Central memory CD8-positive, alpha-beta T cell (primary cell): ENCODE data around the gene JAKMIP2.

Experiments used
- ATAC-seq: fragments of 150-1000 bp; cut with Tn5 transposase; replicated peaks from 2 replicates; pipeline ENCODE4 v1.10.0; 2022; ENCODE audit warnings: mild to moderate bottlenecking, moderate FRiP score, moderate number of reproducible peaks; ENCODE audit not compliant: poor library complexity, severe bottlenecking; ENCODE audit errors: extremely low read depth
- DNase-seq, 2 donors: peaks; one replicate each; pipeline ENCODE4 v3.0.0; 2021; ENCODE audit warnings: low spot score in 2 of 2
- H3K27ac Mint-ChIP-seq: one replicate; pipeline ENCODE4 v1.8.0; 2022; ENCODE audit warnings: low read depth, mild to moderate bottlenecking, moderate library complexity, mixed read lengths
- H3K27me3 Mint-ChIP-seq: one replicate; pipeline ENCODE4 v1.8.0; 2022; ENCODE audit warnings: mixed read lengths
- H3K36me3 Mint-ChIP-seq: one replicate; pipeline ENCODE4 v1.8.0; 2022; ENCODE audit warnings: mild to moderate bottlenecking, moderate library complexity, mixed read lengths; ENCODE audit not compliant: insufficient read depth
- H3K4me1 Mint-ChIP-seq: one replicate; pipeline ENCODE4 v1.8.0; 2022; ENCODE audit warnings: mixed read lengths
- H3K4me3 Mint-ChIP-seq: one replicate; pipeline ENCODE4 v1.8.0; 2022; ENCODE audit warnings: mild to moderate bottlenecking, moderate library complexity, mixed read lengths
- H3K9me3 Mint-ChIP-seq: one replicate; pipeline ENCODE4 v1.8.0; 2022; ENCODE audit warnings: mixed read lengths

The JAKMIP2 gene

DNA sequence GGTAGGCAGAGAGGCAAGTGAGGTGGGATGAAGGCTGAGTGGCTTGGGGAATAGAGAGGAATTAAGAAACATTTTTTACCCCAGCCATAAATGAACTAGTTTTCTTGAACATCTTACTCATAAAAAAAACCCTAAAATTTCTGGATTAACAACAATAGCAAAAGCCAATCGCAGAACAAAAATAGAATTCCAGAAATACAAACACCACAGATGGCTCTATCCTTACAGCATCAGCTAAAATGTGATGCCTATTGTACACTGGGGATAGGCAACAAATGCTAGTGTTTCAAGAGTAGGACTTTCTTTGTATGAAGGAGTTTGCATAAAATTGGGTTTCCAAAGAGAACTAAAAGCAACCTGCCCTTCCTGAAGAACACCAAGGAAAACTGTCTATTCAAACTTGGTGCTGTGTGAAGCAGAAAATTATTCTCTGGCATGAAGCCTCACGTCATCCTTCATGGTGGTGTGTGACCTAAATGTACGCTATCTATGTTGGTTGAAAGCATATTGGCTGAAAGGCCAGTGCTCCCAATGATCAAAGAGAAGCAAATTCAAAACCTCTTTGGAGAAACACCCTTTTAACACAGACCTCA, 82.9 kb downstream of the JAKMIP2 start:
- Mint-ChIP-seq H3K4me1 (peaks cover 9% of the 10 kb centered on the region), H3K4me3 (no peak overlapping the region), H3K9me3 (peaks cover 8% of the 10 kb centered on the region), H3K27me3 (no peaks in the 10 kb centered on the region), H3K36me3 (peaks cover under 1% of the 10 kb centered on the region), H3K27ac (no peak overlapping the region)
- DNase-seq (no peak), ATAC-seq (no peak)

DNA sequence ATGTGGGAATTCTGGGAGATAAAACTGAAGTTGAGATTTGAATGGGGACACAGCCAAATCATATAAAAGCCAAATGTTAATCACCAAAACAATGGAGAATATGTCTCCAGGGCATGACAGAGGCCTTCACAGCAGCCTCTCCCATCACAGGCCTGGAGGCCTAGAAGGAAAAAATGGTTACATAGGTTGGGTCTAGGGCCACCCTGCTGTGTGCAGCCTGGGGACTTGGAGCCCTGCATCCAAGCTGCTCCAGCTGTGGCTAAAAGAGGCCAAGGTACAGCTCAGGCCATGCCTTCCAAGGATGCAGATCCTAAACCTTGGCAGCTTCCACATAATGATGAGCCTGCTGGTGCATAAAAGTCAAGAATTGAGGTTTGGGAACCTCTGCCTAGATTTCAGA, 85.1 kb downstream of the JAKMIP2 start:
- Mint-ChIP-seq H3K27ac (no peak overlapping the region), H3K4me3 (no peak overlapping the region), H3K9me3 (peaks cover 8% of the 10 kb centered on the region), H3K36me3 (peaks cover 1% of the 10 kb centered on the region), H3K4me1 (peaks cover 14% of the 10 kb centered on the region), H3K27me3 (no peaks in the 10 kb centered on the region)
- ATAC-seq (no peak), DNase-seq (no peak)

DNA sequence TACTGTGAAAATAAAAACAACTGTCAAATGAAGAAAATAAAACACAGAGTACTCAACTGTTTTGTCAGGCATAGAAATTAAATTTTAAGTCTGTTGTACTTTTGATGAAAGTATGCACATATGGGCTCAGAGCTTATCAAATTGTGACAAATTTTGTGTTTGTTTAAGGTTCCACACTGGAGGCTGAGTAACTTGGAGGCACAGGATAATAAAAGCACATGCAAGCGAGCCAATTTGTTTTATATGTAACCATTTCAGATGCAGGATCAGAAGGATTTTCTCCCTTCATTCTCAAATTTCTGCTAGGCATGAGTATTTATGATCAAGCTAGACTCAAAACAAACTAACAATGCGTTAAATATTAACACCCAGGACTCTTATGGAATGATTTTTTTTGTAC, 87.8 kb downstream of the JAKMIP2 start:
- Mint-ChIP-seq H3K4me3 (no peak overlapping the region), H3K9me3 (peaks cover 8% of the 10 kb centered on the region), H3K27me3 (no peaks in the 10 kb centered on the region), H3K4me1 (peaks cover 14% of the 10 kb centered on the region), H3K36me3 (peaks cover 1% of the 10 kb centered on the region), H3K27ac (no peak overlapping the region)
- DNase-seq: no peak
- ATAC-seq: no peak

DNA sequence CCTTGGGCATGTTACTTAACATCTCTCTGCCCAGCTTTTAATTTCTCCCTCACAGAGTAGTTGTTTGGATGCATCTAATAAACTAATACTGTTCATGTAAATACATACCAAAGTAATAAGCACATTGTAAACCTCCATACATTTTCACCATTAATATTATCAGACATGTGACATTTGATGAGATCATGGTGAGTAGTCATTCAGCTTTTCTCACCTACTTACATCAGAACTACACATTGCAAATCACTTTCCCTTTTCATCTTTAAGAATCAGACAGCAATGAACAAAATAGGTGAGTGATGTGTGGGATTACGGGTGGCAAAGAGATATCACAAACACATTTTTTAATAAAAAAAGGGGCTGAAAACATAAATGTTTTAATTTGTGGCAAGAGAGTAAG, 89.3 kb downstream of the JAKMIP2 start:
- no peaks in the 10 kb centered on the region for H3K27me3 Mint-ChIP-seq
- no peak overlapping the region for H3K27ac Mint-ChIP-seq
- no peak overlapping the region for H3K4me3 Mint-ChIP-seq
- DNase-seq (no peak), ATAC-seq (no peak)
- peaks cover 1% of the 10 kb centered on the region for H3K36me3 Mint-ChIP-seq
- peaks cover 14% of the 10 kb centered on the region for H3K4me1 Mint-ChIP-seq
- H3K9me3 Mint-ChIP-seq: peaks cover 8% of the 10 kb centered on the region

DNA sequence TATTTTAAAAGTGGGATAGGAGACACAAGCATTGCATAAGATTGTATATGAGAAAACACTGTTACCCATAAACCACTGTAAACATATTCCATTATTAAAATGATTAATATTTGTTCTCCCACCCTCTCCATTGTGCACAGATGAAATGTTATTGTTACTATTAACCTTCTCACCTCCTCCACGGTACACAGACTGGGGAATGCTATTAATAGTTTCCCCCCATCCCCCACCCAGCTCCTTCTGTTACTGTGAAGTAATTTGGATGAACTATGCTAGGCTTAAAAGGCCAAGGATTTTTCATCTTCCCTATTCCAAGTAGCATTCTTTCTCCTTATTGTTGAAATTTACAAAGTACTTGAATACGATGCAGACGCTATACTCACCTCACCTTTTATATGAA, 91.4 kb downstream of the JAKMIP2 start:
- no peaks in the 10 kb centered on the region for H3K27me3 Mint-ChIP-seq
- ATAC-seq (no peak), DNase-seq (no peak)
- no peaks in the 10 kb centered on the region for H3K9me3 Mint-ChIP-seq
- H3K4me3 Mint-ChIP-seq: no peak overlapping the region
- H3K36me3 Mint-ChIP-seq: peaks cover 1% of the 10 kb centered on the region
- H3K27ac Mint-ChIP-seq: no peak overlapping the region
- peaks cover 6% of the 10 kb centered on the region for H3K4me1 Mint-ChIP-seq

DNA sequence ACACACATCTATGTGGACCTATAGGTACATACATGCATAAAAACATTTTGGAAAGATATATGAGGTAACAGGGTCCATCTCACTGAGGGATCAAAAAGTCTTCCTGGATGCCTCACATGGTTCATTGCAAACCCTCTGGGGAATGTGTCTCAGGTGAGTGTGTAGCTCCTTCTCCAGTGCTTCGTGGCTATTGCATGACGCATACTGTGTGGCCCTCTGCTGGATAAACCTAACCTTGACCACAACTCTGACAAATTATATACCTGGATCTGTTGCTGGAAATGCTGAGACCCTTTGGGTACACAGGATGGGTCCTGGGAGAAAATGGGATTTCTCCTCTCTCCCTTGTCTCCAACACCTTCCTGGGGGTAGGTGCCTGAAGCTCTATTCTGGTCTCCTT, 91.9 kb downstream of the JAKMIP2 start:
- H3K4me1 Mint-ChIP-seq: peaks cover 6% of the 10 kb centered on the region
- DNase-seq (no peak), ATAC-seq (no peak)
- H3K27me3 Mint-ChIP-seq: no peaks in the 10 kb centered on the region
- H3K27ac Mint-ChIP-seq: no peak overlapping the region
- no peaks in the 10 kb centered on the region for H3K9me3 Mint-ChIP-seq
- no peak overlapping the region for H3K4me3 Mint-ChIP-seq
- peaks cover 1% of the 10 kb centered on the region for H3K36me3 Mint-ChIP-seq

DNA sequence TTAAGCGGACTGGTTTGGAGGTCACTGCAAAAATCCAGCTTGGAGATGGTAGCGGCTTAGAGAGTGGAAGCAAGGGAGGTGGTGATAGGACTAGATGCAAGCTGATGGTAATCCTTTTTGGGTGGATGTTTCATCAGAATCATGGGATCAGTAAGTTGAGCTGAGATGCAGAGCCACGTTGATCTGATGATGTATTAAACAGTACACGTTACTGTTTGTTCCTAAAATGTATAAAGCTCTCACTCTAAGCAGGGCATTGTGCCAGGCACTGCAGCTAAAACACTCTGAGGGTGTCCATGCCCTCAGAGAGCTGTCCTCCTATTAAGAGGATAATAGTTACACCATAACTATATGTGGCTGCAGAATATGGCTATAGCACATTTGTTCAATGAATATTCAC, 93.1 kb downstream of the JAKMIP2 start:
- no peak for ATAC-seq
- Mint-ChIP-seq H3K27me3 (no peaks in the 10 kb centered on the region), H3K4me3 (no peak overlapping the region), H3K36me3 (no peaks in the 10 kb centered on the region), H3K9me3 (no peaks in the 10 kb centered on the region), H3K27ac (no peak overlapping the region), H3K4me1 (peaks cover 3% of the 10 kb centered on the region)
- DNase-seq: no peak

DNA sequence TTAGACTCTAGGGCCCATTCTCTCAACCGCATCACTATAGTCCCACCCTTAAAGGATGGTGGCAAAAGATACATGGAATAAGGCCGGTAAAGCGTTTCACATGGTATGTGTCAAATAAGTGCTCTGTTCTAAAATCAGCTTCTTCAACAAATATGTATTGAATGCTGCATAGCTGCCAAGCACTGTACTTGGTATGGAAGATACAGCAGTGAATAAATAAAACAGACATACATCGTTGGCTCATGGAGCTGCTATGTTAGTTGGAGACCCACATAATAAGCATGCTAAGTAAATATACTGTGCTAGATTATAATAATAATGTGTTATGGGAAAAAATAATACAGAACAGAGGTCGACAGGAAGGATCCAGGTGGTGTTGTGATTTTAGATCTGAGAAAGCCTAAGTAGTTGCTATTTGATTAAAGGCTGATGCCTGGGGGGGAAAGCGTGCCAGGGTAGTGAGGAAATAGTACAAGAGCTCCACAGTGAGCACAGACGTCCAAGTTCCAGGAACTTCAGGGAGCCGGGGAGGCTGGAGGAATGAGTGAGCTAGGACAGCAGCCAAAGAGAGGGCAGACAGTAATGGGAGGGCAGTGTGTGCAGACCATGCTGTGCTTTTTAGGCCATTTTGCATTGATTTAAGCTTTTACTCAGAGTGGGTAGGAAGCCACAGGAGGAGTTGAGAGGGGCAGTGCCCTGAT, 93.7 kb downstream of the JAKMIP2 start:
- Mint-ChIP-seq H3K27me3 (no peaks in the 10 kb centered on the region), H3K9me3 (no peaks in the 10 kb centered on the region), H3K4me1 (no peaks in the 10 kb centered on the region), H3K27ac (no peak overlapping the region), H3K36me3 (no peaks in the 10 kb centered on the region), H3K4me3 (no peak overlapping the region)
- ATAC-seq: no peak
- DNase-seq: no peak

DNA sequence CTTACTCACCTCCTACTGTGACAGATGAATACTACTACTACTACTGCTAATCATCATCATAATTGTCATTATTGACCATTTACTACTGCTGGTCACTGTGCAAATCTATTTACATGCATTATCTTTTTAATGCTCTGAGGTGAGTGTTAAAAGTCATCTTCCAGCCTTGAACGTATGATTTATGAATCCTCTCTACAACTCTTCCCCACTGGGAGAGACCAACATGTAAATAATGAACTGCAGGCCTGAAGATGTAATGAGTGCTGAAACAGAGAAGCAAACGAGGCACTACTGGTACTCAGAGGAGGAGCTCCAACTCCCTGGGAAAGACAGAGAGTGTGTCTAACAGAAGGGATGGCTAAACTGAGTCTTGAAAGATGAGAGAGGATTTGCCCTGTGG, 95.4 kb downstream of the JAKMIP2 start:
- H3K4me3 Mint-ChIP-seq: no peak overlapping the region
- DNase-seq (no peak), ATAC-seq (no peak)

DNA sequence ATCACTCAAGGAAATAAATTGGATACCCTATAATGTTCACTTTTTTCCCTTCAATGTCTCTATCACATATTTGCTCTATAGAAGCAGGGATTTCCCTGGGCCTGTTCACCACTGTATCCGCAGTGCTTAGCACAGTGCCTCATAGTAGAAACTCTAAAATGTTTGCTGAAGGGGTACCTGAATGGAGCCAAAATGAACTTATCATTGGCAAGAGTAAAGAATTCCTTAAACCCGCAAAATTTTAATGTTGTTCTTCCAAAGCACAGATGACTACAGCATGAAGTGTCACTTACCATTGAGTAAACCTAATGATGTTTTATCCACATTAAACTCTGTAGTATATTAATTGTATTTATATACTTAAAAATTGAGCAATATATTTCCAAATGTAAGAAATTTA, 96.1 kb downstream of the JAKMIP2 start:
- Mint-ChIP-seq H3K36me3 (no peaks in the 10 kb centered on the region), H3K27me3 (no peaks in the 10 kb centered on the region), H3K4me1 (no peaks in the 10 kb centered on the region), H3K9me3 (no peaks in the 10 kb centered on the region), H3K27ac (no peak overlapping the region), H3K4me3 (no peak overlapping the region)
- ATAC-seq (no peak), DNase-seq (no peak)

More for the DNA sequence above, 95.4 kb downstream of the JAKMIP2 start:
- Mint-ChIP-seq H3K4me1 (no peaks in the 10 kb centered on the region), H3K9me3 (no peaks in the 10 kb centered on the region), H3K27me3 (no peaks in the 10 kb centered on the region), H3K36me3 (no peaks in the 10 kb centered on the region), H3K27ac (no peak overlapping the region)

DNA sequence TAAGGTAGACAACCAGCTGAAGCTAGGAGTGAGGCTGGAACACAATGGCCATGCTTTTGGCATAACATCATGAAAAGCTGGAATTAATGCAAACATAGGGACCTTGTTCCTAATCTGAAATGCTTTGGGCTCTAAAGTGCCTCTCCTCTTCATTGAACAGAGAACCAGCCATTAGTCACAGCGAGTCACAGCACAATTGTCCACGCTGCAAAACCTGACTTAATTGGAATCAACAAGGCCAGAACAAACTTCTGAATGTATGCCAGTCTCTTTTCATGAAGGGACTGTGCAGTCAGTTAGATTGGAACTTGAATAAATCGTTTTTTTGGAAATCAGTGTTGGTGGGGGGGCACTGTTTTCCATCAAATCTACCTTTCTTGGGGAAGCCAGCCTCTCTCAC, 96.5 kb downstream of the JAKMIP2 start:
- ATAC-seq: no peak
- Mint-ChIP-seq H3K36me3 (peaks cover 1% of the 10 kb centered on the region), H3K4me1 (no peaks in the 10 kb centered on the region), H3K4me3 (no peak overlapping the region), H3K27ac (no peak overlapping the region), H3K27me3 (no peaks in the 10 kb centered on the region), H3K9me3 (no peaks in the 10 kb centered on the region)
- no peak for DNase-seq

DNA sequence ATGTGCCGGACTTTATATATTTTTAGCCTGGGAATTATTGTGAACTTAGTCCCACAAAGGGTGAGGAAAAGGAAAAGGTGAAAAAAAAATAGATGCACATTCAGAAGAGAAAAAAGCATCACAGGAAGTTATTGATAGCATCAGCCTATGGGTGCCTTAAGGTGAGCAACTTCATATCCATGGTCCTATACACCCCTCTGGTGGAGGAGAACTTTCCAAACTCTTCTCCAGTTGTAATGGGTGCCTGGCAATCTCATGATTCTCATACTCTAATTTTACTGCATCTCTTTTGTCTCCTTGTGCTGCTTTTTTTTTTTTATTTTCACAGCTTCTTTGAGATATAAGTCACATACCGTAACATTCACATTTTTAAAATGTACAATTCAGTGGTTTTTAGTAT, 107.4 kb downstream of the JAKMIP2 start:
- no peak overlapping the region for H3K4me3 Mint-ChIP-seq

DNA sequence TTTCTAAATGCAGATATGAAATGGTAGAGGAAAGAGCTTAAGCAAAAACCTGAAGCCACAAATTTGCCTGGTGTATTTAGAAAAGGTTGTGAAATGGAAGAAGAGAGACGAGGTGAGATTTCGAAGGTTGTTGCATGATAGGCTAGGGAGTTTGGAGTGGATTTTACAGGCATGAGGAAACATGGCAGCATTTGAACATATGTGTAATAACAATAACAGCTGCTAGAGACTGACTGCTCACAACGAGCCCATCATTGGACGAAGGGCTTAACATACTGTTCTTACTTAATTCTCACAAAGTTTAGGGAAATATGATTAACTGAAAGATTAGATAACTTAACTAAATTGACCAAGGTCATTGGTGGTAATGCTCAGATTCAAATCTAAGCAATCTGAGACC, 108.1 kb downstream of the JAKMIP2 start:
- no peak overlapping the region for H3K4me3 Mint-ChIP-seq
- peaks cover 3% of the 10 kb centered on the region for H3K36me3 Mint-ChIP-seq
- DNase-seq (no peak), ATAC-seq (no peak)
- H3K27ac Mint-ChIP-seq: no peak overlapping the region
- no peaks in the 10 kb centered on the region for H3K9me3 Mint-ChIP-seq
- H3K4me1 Mint-ChIP-seq: no peaks in the 10 kb centered on the region
- H3K27me3 Mint-ChIP-seq: no peaks in the 10 kb centered on the region

More for the DNA sequence above, 107.4 kb downstream of the JAKMIP2 start:
- Mint-ChIP-seq H3K9me3 (no peaks in the 10 kb centered on the region), H3K27me3 (no peaks in the 10 kb centered on the region), H3K36me3 (peaks cover 3% of the 10 kb centered on the region), H3K4me1 (no peaks in the 10 kb centered on the region), H3K27ac (no peak overlapping the region)
- DNase-seq: no peak
- ATAC-seq: no peak
